ENCODE data around the gene HAT1.
"Not testable (repeated sequence)": the region's sequence is repeated elsewhere in the genome, so short reads cannot be mapped to it uniquely, and the experiment has no call there.

HAT1 gene

GRCh38 chr2:171985076-171985475 is 62.8 kb downstream of the HAT1 start:
- no peaks in the 10 kb centered on the region for H3K4me1 Mint-ChIP-seq
- no peak overlapping the region for H3K27ac Mint-ChIP-seq
- H3K36me3 Mint-ChIP-seq, result peaks cover 32% of the 10 kb centered on the region
- ATAC-seq, result no peak
- H3K9me3 Mint-ChIP-seq, result peaks cover 3% of the 10 kb centered on the region
- H3K27me3 Mint-ChIP-seq, result no peaks in the 10 kb centered on the region
- no peak overlapping the region for H3K4me3 Mint-ChIP-seq

- Mint-ChIP-seq H3K4me3 (no peak overlapping the region), H3K27ac (no peak overlapping the region)
Observed at GRCh38 chr2:171986778-171987177, 64.5 kb downstream of the HAT1 start.

GRCh38 chr2:171991027-171991426 is 68.8 kb downstream of the HAT1 start:
- H3K27me3 Mint-ChIP-seq, result no peaks in the 10 kb centered on the region
- no peaks in the 10 kb centered on the region for H3K9me3 Mint-ChIP-seq
- no peak overlapping the region for H3K4me3 Mint-ChIP-seq
- no peak for ATAC-seq
- no peaks in the 10 kb centered on the region for H3K4me1 Mint-ChIP-seq
- H3K36me3 Mint-ChIP-seq, result no peaks in the 10 kb centered on the region
- no peak overlapping the region for H3K27ac Mint-ChIP-seq

More at GRCh38 chr2:171986778-171987177, 64.5 kb downstream of the HAT1 start:
- H3K4me1 Mint-ChIP-seq, result no peaks in the 10 kb centered on the region
- peaks cover 27% of the 10 kb centered on the region for H3K36me3 Mint-ChIP-seq
- ATAC-seq, result no peak
- H3K27me3 Mint-ChIP-seq, result no peaks in the 10 kb centered on the region
- H3K9me3 Mint-ChIP-seq, result peaks cover 3% of the 10 kb centered on the region

- H3K27me3 Mint-ChIP-seq, result no peaks in the 10 kb centered on the region
- peaks cover 14% of the 10 kb centered on the region for H3K4me1 Mint-ChIP-seq
- H3K36me3 Mint-ChIP-seq, result no peaks in the 10 kb centered on the region
- ATAC-seq, result no peak
- no peaks in the 10 kb centered on the region for H3K9me3 Mint-ChIP-seq
- H3K4me3 Mint-ChIP-seq, result no peak overlapping the region
- H3K27ac Mint-ChIP-seq, result no peak overlapping the region
Observed at GRCh38 chr2:171995586-171995985, 73.3 kb downstream of the HAT1 start.

- Mint-ChIP-seq H3K4me3 (no peak overlapping the region), H3K36me3 (no peaks in the 10 kb centered on the region), H3K27ac (no peak overlapping the region), H3K27me3 (no peaks in the 10 kb centered on the region), H3K4me1 (peaks cover 18% of the 10 kb centered on the region), H3K9me3 (no peaks in the 10 kb centered on the region)
- no peak for ATAC-seq
Observed at GRCh38 chr2:171996021-171996420, 73.8 kb downstream of the HAT1 start.

- peaks cover 18% of the 10 kb centered on the region for H3K4me1 Mint-ChIP-seq
- ATAC-seq, H3K36me3 Mint-ChIP-seq, H3K4me3 Mint-ChIP-seq, H3K27ac Mint-ChIP-seq, H3K27me3 Mint-ChIP-seq, H3K9me3 Mint-ChIP-seq: not testable (repeated sequence)
Observed at GRCh38 chr2:171997031-171997430, 74.8 kb downstream of the HAT1 start.

- H3K27me3 Mint-ChIP-seq, result no peaks in the 10 kb centered on the region
- no peak for ATAC-seq
- peaks cover 18% of the 10 kb centered on the region for H3K4me1 Mint-ChIP-seq
- no peaks in the 10 kb centered on the region for H3K36me3 Mint-ChIP-seq
- no peaks in the 10 kb centered on the region for H3K9me3 Mint-ChIP-seq
- peak overlapping the region; percentile 95 for H3K27ac Mint-ChIP-seq
- H3K4me3 Mint-ChIP-seq, result peak overlapping the region; percentile 97
Observed at GRCh38 chr2:171999161-171999560, 76.9 kb downstream of the HAT1 start.

GRCh38 chr2:171999604-172000469 is 77.6 kb downstream of the HAT1 start, which contains the start of gene METAP1D:
METAP1D (plus strand) TSS chr2:171999953; CDS start chr2:171999970, 17 bp downstream.
- Mint-ChIP-seq H3K27me3 (no peaks in the 10 kb centered on the region), H3K9me3 (no peaks in the 10 kb centered on the region), H3K36me3 (peaks cover 3% of the 10 kb centered on the region), H3K4me3 (peak within 1 kb of the TSS; percentile 97), H3K4me1 (peaks cover 18% of the 10 kb centered on the region), H3K27ac (peak within 1 kb of the TSS; percentile 95)
- peak; percentile 99 for ATAC-seq

- Mint-ChIP-seq H3K27ac (peak overlapping the region; percentile 95), H3K4me3 (peak overlapping the region; percentile 97), H3K4me1 (peaks cover 18% of the 10 kb centered on the region), H3K27me3 (no peaks in the 10 kb centered on the region), H3K36me3 (peaks cover 6% of the 10 kb centered on the region), H3K9me3 (no peaks in the 10 kb centered on the region)
- no peak for ATAC-seq
Observed at GRCh38 chr2:172000696-172001361, 78.6 kb downstream of the HAT1 start.

GRCh38 chr2:172007372-172007771 is 85.1 kb downstream of the HAT1 start:
- H3K4me3 Mint-ChIP-seq, result no peak overlapping the region

GRCh38 chr2:172009823-172010222 is 87.6 kb downstream of the HAT1 start:
- Mint-ChIP-seq H3K4me1 (peaks cover 14% of the 10 kb centered on the region), H3K27ac (no peak overlapping the region), H3K27me3 (no peaks in the 10 kb centered on the region), H3K9me3 (no peaks in the 10 kb centered on the region), H3K4me3 (no peak overlapping the region), H3K36me3 (peaks cover 36% of the 10 kb centered on the region)
- no peak for ATAC-seq

More at GRCh38 chr2:172007372-172007771, 85.1 kb downstream of the HAT1 start:
- no peaks in the 10 kb centered on the region for H3K9me3 Mint-ChIP-seq
- no peak overlapping the region for H3K27ac Mint-ChIP-seq
- H3K36me3 Mint-ChIP-seq, result peaks cover 39% of the 10 kb centered on the region
- H3K27me3 Mint-ChIP-seq, result no peaks in the 10 kb centered on the region
- peaks cover 6% of the 10 kb centered on the region for H3K4me1 Mint-ChIP-seq
- ATAC-seq, result no peak

GRCh38 chr2:172011812-172012575 is 89.7 kb downstream of the HAT1 start:
- H3K9me3 Mint-ChIP-seq, result no peaks in the 10 kb centered on the region
- peaks cover 14% of the 10 kb centered on the region for H3K4me1 Mint-ChIP-seq
- H3K27me3 Mint-ChIP-seq, result no peaks in the 10 kb centered on the region
- H3K4me3 Mint-ChIP-seq, result no peak overlapping the region
- ATAC-seq, result no peak
- peak overlapping the region; percentile 38 for H3K27ac Mint-ChIP-seq
- peaks cover 33% of the 10 kb centered on the region for H3K36me3 Mint-ChIP-seq

- Mint-ChIP-seq H3K27me3 (no peaks in the 10 kb centered on the region), H3K4me1 (peaks cover 14% of the 10 kb centered on the region), H3K4me3 (no peak overlapping the region), H3K9me3 (no peaks in the 10 kb centered on the region), H3K27ac (peak overlapping the region; percentile 49), H3K36me3 (peaks cover 27% of the 10 kb centered on the region)
- ATAC-seq, result no peak
Observed at GRCh38 chr2:172012677-172013391, 90.6 kb downstream of the HAT1 start.

GRCh38 chr2:172013396-172013795 is 91.1 kb downstream of the HAT1 start:
- peak overlapping the region; percentile 49 for H3K27ac Mint-ChIP-seq
- H3K4me3 Mint-ChIP-seq, result no peak overlapping the region
- ATAC-seq, result peak; percentile 88
- H3K27me3 Mint-ChIP-seq, result no peaks in the 10 kb centered on the region
- H3K36me3 Mint-ChIP-seq, result peaks cover 27% of the 10 kb centered on the region
- H3K4me1 Mint-ChIP-seq, result peaks cover 14% of the 10 kb centered on the region
- no peaks in the 10 kb centered on the region for H3K9me3 Mint-ChIP-seq

All from stimulated activated memory B cell treated with anti-CD40 and anti-IgM and Interleukin-4, amounts not matched to agents 10 μg/mL and 1 μg/mL and 100 μg/mL, for 72 hours (primary cell).